ENCODE results near the gene EPN2.

DNA sequence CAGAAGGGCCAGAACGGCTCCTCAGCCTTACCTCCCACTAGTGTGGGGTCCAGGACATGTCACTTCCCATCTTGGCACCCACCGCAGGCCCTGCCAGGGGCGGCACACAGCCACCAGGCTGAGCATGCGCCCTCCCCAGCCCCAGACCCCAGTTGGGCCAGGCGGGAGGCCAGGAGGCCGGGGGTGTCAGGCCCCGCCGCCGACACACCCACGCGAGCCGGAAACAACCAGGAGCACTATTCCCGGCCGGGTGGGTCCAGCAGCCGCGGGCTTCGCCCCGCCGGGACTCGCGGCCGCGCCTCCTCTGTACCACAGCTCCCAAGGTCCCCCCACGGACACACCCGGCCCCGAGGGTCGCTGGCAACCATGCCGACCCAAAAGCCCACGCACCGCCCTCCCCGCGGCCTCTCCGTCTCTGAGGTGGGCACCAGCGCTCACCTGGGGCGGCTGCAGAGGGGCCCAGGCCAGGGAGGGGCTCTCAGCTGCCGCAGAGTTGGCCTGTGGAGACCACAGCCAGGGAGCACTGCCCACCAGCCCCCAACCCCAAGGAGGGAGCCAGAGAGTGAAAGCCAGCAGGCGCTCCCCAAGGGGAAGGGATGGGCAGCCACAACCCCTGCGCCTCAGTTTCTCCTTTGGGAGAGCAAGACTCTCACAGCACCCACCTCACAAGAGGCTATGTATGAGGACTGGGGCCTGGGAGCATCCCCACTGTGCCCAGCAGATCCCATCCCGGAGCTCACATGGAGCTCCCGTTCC, 107.3 kb downstream of the EPN2 start:
- TF ChIP-seq, protein P1, sequence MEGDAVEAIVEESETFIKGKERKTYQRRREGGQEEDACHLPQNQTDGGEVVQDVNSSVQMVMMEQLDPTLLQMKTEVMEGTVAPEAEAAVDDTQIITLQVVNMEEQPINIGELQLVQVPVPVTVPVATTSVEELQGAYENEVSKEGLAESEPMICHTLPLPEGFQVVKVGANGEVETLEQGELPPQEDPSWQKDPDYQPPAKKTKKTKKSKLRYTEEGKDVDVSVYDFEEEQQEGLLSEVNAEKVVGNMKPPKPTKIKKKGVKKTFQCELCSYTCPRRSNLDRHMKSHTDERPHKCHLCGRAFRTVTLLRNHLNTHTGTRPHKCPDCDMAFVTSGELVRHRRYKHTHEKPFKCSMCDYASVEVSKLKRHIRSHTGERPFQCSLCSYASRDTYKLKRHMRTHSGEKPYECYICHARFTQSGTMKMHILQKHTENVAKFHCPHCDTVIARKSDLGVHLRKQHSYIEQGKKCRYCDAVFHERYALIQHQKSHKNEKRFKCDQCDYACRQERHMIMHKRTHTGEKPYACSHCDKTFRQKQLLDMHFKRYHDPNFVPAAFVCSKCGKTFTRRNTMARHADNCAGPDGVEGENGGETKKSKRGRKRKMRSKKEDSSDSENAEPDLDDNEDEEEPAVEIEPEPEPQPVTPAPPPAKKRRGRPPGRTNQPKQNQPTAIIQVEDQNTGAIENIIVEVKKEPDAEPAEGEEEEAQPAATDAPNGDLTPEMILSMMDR (IDR thresholded peaks at IDR 0.05): no peak
- no peak for TF ChIP-seq POLR2A (IDR thresholded peaks at IDR 0.05)
